ENCODE measurements around the gene SORBS1. TPM values are rescaled to one million over a fixed set of nuclear protein-coding genes. Genes with fewer than 3 reads are reported as not detected.

SORBS1 gene
- total RNA-seq, 1 experiment from 2014 or later, result 4.1 TPM

- no peaks in the 10 kb centered on the region for H3K9me2 ChIP-seq (replicated peaks; ENCODE audit: low read length)
- POLR2A ChIA-PET (ENCODE audit: unreplicated experiment), result interaction anchor here (0.7 kb wide), 1 partner anchor 27 kb away, joined by 4 read pairs; no protein-coding TSS in a partner anchor
- intact Hi-C loops (cut with micrococcal nuclease), result no loop called here
- no peak overlapping the region for H3K27ac ChIP-seq (ENCODE audit: low read length)
- H3K79me2 ChIP-seq (ENCODE audit: low read length), result no peaks in the 10 kb centered on the region
- H3K36me3 ChIP-seq (ENCODE audit: low read depth, low read length), result no peaks in the 10 kb centered on the region
- H3K4me3 ChIP-seq (ENCODE audit: low read length), result no peak overlapping the region
- H3K9me3 ChIP-seq (ENCODE audit: low read length), result no peaks in the 10 kb centered on the region
- ATAC-seq (no peak), DNase-seq (no peak)
- H3K9ac ChIP-seq (ENCODE audit: low read length), result no peak overlapping the region
- no peaks in the 10 kb centered on the region for H4K20me1 ChIP-seq (ENCODE audit: low read length)
- BruUV-seq (replicated peaks), result no TSS peak
- no peak overlapping the region for H2AFZ ChIP-seq (ENCODE audit: low read length)
- no peaks in the 10 kb centered on the region for H3K27me3 ChIP-seq (ENCODE audit: low read length)
- H3K4me2 ChIP-seq (ENCODE audit: low read length), result no peak overlapping the region
- TF ChIP-seq, protein P1, sequence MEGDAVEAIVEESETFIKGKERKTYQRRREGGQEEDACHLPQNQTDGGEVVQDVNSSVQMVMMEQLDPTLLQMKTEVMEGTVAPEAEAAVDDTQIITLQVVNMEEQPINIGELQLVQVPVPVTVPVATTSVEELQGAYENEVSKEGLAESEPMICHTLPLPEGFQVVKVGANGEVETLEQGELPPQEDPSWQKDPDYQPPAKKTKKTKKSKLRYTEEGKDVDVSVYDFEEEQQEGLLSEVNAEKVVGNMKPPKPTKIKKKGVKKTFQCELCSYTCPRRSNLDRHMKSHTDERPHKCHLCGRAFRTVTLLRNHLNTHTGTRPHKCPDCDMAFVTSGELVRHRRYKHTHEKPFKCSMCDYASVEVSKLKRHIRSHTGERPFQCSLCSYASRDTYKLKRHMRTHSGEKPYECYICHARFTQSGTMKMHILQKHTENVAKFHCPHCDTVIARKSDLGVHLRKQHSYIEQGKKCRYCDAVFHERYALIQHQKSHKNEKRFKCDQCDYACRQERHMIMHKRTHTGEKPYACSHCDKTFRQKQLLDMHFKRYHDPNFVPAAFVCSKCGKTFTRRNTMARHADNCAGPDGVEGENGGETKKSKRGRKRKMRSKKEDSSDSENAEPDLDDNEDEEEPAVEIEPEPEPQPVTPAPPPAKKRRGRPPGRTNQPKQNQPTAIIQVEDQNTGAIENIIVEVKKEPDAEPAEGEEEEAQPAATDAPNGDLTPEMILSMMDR (conservative IDR thresholded peaks at IDR 0.05; ENCODE audit: low read depth, low read length), result no peak
- TF ChIP-seq EZH2 (IDR thresholded peaks at IDR 0.05; ENCODE audit: low read length, unreplicated experiment) (no peak), EZH2phosphoT487 (IDR thresholded peaks at IDR 0.05; ENCODE audit: borderline replicate concordance, low read length) (no peak)
- no peaks in the 10 kb centered on the region for H3F3A ChIP-seq (ENCODE audit: low read length, unreplicated experiment)
- H3K4me1 ChIP-seq (ENCODE audit: insufficient read depth, low read length), result no peaks in the 10 kb centered on the region
- CTCF ChIA-PET, result no interaction called here
Observed at GRCh38 chr10:95499482-95499989, 61.6 kb downstream of the SORBS1 start.

DNA sequence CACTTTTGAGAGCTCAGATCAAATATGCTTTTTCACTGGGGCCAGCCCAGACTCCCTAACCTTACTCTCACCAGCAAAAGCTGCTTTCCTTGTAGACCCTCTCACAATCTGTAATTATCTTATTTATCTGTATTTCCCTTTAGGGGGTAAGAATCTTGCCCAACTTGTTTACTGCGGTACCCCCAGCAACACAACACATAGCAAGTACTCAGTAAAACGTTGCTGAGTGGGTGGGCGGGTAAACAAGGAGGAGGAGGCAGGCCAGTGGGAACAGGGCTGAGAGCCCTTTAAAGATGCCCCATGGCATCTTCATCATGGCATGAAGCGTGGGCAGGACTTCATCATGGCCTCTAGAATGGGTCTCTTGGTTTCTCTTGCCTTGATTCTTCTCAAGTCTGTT is 64.2 kb downstream of the SORBS1 start:
- no peaks in the 10 kb centered on the region for H3K79me2 ChIP-seq (ENCODE audit: low read length)
- no TSS peak for BruUV-seq (replicated peaks)
- H2AFZ ChIP-seq (ENCODE audit: low read length), result no peak overlapping the region
- no peak overlapping the region for H3K4me2 ChIP-seq (ENCODE audit: low read length)
- no peaks in the 10 kb centered on the region for H3K36me3 ChIP-seq (ENCODE audit: low read depth, low read length)
- no peaks in the 10 kb centered on the region for H4K20me1 ChIP-seq (ENCODE audit: low read length)
- H3K9ac ChIP-seq (ENCODE audit: low read length), result no peak overlapping the region
- no peaks in the 10 kb centered on the region for H3F3A ChIP-seq (ENCODE audit: low read length, unreplicated experiment)
- H3K9me2 ChIP-seq (replicated peaks; ENCODE audit: low read length), result no peaks in the 10 kb centered on the region
- CTCF ChIA-PET, result interaction anchor here (0.7 kb wide), 1 partner anchor 13 kb away, joined by 3 read pairs; no protein-coding TSS in a partner anchor
- no peak overlapping the region for H3K27ac ChIP-seq (ENCODE audit: low read length)
- no peaks in the 10 kb centered on the region for H3K9me3 ChIP-seq (ENCODE audit: low read length)
- DNase-seq (no peak), ATAC-seq (no peak)
- H3K4me3 ChIP-seq (ENCODE audit: low read length), result no peak overlapping the region
- POLR2A ChIA-PET (ENCODE audit: unreplicated experiment), result no interaction called here
- no peaks in the 10 kb centered on the region for H3K4me1 ChIP-seq (ENCODE audit: insufficient read depth, low read length)
- intact Hi-C loops (cut with micrococcal nuclease), result no loop called here
- no peaks in the 10 kb centered on the region for H3K27me3 ChIP-seq (ENCODE audit: low read length)
- TF ChIP-seq EZH2phosphoT487 (IDR thresholded peaks at IDR 0.05; ENCODE audit: borderline replicate concordance, low read length) (no peak), EZH2 (IDR thresholded peaks at IDR 0.05; ENCODE audit: low read length, unreplicated experiment) (no peak)
- TF ChIP-seq, protein P1 (conservative IDR thresholded peaks at IDR 0.05; ENCODE audit: low read depth, low read length), result no peak

GRCh38 chr10:95496246-95496911 is 64.8 kb downstream of the SORBS1 start:
- no peak for ATAC-seq
- Histone ChIP-seq H3K9me2 (replicated peaks; ENCODE audit: low read length) (no peaks in the 10 kb centered on the region), H3K4me3 (ENCODE audit: low read length) (no peak overlapping the region), H3K9ac (ENCODE audit: low read length) (no peak overlapping the region), H3K27ac (ENCODE audit: low read length) (no peak overlapping the region), H4K20me1 (ENCODE audit: low read length) (no peaks in the 10 kb centered on the region), H3K9me3 (ENCODE audit: low read length) (no peaks in the 10 kb centered on the region), H2AFZ (ENCODE audit: low read length) (no peak overlapping the region), H3K4me1 (ENCODE audit: insufficient read depth, low read length) (no peaks in the 10 kb centered on the region), H3K36me3 (ENCODE audit: low read depth, low read length) (no peaks in the 10 kb centered on the region), H3K79me2 (ENCODE audit: low read length) (no peaks in the 10 kb centered on the region), H3F3A (ENCODE audit: low read length, unreplicated experiment) (no peaks in the 10 kb centered on the region), H3K27me3 (ENCODE audit: low read length) (no peaks in the 10 kb centered on the region), H3K4me2 (ENCODE audit: low read length) (no peak overlapping the region)
- DNase-seq, result no peak
- BruUV-seq (replicated peaks), result no TSS peak
- POLR2A ChIA-PET (ENCODE audit: unreplicated experiment), result no interaction called here
- intact Hi-C loops (cut with micrococcal nuclease), result no loop called here
- CTCF ChIA-PET, result interaction anchor here (0.7 kb wide), 1 partner anchor 14 kb away, joined by 3 read pairs; no protein-coding TSS in a partner anchor
- TF ChIP-seq EZH2phosphoT487 (IDR thresholded peaks at IDR 0.05; ENCODE audit: borderline replicate concordance, low read length) (no peak), EZH2 (IDR thresholded peaks at IDR 0.05; ENCODE audit: low read length, unreplicated experiment) (no peak)
- TF ChIP-seq, protein P1 (conservative IDR thresholded peaks at IDR 0.05; ENCODE audit: low read depth, low read length), result no peak
